SK-N-SH treated with all-trans-retinoic acid at 6 μM for 48 hours (cell line): ENCODE results near the gene DSC3.
A peak's percentile ranks its signal among the peaks of the same experiment; 100 is the strongest.

ENCODE experiments used
- ATAC-seq: fragments of 200-7000 bp; cut with Tn5 transposase; 3 replicates; pipeline ENCODE4 v1.9.1; 2020; ENCODE audit warnings: mild to moderate bottlenecking, moderate library complexity
- ARNTL ChIP-seq: fragments of 450-650 bp; formaldehyde crosslinking; IDR thresholded peaks from 2 replicates; pipeline ENCODE4 v1.5.0; 2020; ENCODE audit warnings: low read depth, mild to moderate bottlenecking, moderate library complexity, borderline replicate concordance
- BACH2 ChIP-seq: fragments of 250-450 bp; sonication (Bioruptor Pico); IDR thresholded peaks from 2 replicates; pipeline ENCODE4 v1.9.0; 2021; ENCODE audit warnings: mild to moderate bottlenecking, borderline replicate concordance
- CSDC2 ChIP-seq: fragments of 250-450 bp; sonication (Bioruptor Pico); IDR thresholded peaks from 2 replicates; pipeline ENCODE4 v1.5.0; 2020; ENCODE audit warnings: mild to moderate bottlenecking, moderate library complexity
- ESRRG ChIP-seq: fragments of 250-450 bp; sonication (Bioruptor Pico); IDR thresholded peaks from 2 replicates; pipeline ENCODE4 v1.6.1; 2021; ENCODE audit warnings: mild to moderate bottlenecking
- GLIS3 ChIP-seq: fragments of 250-450 bp; sonication (Bioruptor Pico); IDR thresholded peaks from 2 replicates; pipeline ENCODE4 v1.5.0; 2020; ENCODE audit warnings: mild to moderate bottlenecking, moderate library complexity
- OSR1 ChIP-seq: fragments of 250-450 bp; sonication (Bioruptor Pico); IDR thresholded peaks from 2 replicates; pipeline ENCODE4 v1.8.0; 2022; ENCODE audit warnings: moderate library complexity, mild to moderate bottlenecking, inconsistent platforms
- POU6F1 ChIP-seq: fragments of 250-450 bp; sonication (Bioruptor Pico); IDR thresholded peaks from 2 replicates; pipeline ENCODE4 v1.8.0; 2021; ENCODE audit warnings: low read depth, mild to moderate bottlenecking, moderate library complexity, borderline replicate concordance
- PPARA ChIP-seq: fragments of 250-450 bp; sonication (Bioruptor Pico); IDR thresholded peaks from 2 replicates; pipeline ENCODE4 v1.5.0; 2020; ENCODE audit warnings: mild to moderate bottlenecking, borderline replicate concordance
- RARB ChIP-seq: fragments of 250-450 bp; sonication (Bioruptor Pico); IDR thresholded peaks from 2 replicates; pipeline ENCODE4 v1.8.0; 2021; ENCODE audit warnings: mild to moderate bottlenecking, moderate library complexity
- SNAI2 ChIP-seq: fragments of 250-450 bp; sonication (Bioruptor Pico); IDR thresholded peaks from 2 replicates; pipeline ENCODE4 v1.5.0; 2020; ENCODE audit warnings: mild to moderate bottlenecking, moderate library complexity
- TCF4 ChIP-seq: fragments of 250-450 bp; sonication (Bioruptor Pico); IDR thresholded peaks from 2 replicates; pipeline ENCODE4 v1.8.0; 2021; ENCODE audit warnings: mild to moderate bottlenecking, moderate library complexity, borderline replicate concordance
- TOX ChIP-seq: fragments of 250-450 bp; sonication (Bioruptor Pico); IDR thresholded peaks from 2 replicates; pipeline ENCODE4 v1.8.0; 2021; ENCODE audit warnings: mild to moderate bottlenecking, moderate library complexity, borderline replicate concordance
- ZFP3 ChIP-seq: fragments of 250-450 bp; sonication (Bioruptor Pico); IDR thresholded peaks from 2 replicates; pipeline ENCODE4 v1.5.0; 2020; ENCODE audit warnings: mild to moderate bottlenecking, moderate library complexity
- ZFP30 ChIP-seq: fragments of 450-650 bp; formaldehyde crosslinking; IDR thresholded peaks from 2 replicates; pipeline ENCODE4 v1.5.0; 2022; ENCODE audit warnings: mild to moderate bottlenecking, moderate library complexity
- ZNF565 ChIP-seq: fragments of 450-650 bp; formaldehyde crosslinking; conservative IDR thresholded peaks from 2 replicates; pipeline ENCODE4 v1.5.0; 2020; ENCODE audit warnings: low read depth, mild to moderate bottlenecking, moderate library complexity
- ZNF70 ChIP-seq: fragments of 450-650 bp; formaldehyde crosslinking; IDR thresholded peaks from 2 replicates; pipeline ENCODE4 v1.5.0; 2020; ENCODE audit warnings: mild to moderate bottlenecking, moderate library complexity
- ZNF8 ChIP-seq: fragments of 450-650 bp; formaldehyde crosslinking; IDR thresholded peaks from 2 replicates; pipeline ENCODE4 v1.5.0; 2020; ENCODE audit warnings: mild to moderate bottlenecking, moderate library complexity
- TF ChIP-seq, protein P1 (sequence below): fragments of 250-450 bp; sonication (Bioruptor Pico); IDR thresholded peaks from 2 replicates; pipeline ENCODE4 v1.8.0; 2020; ENCODE audit warnings: mild to moderate bottlenecking, moderate library complexity, borderline replicate concordance
- TF ChIP-seq, protein P2 (sequence below): fragments of 250-450 bp; sonication (Bioruptor Pico); IDR thresholded peaks from 2 replicates; pipeline ENCODE4 v1.5.1; 2020; ENCODE audit warnings: low read depth, mild to moderate bottlenecking, moderate library complexity
- TF ChIP-seq, protein P3 (sequence below): fragments of 250-450 bp; sonication (Bioruptor Pico); IDR thresholded peaks from 2 replicates; pipeline ENCODE4 v1.5.1; 2021; ENCODE audit warnings: mild to moderate bottlenecking, moderate library complexity

Gene DSC3

GRCh38 chr18:31042406-31043181 lies at the start of gene DSC3:
TSS of gene DSC3 (minus strand) at chr18:31042742. CDS start at chr18:31042660, 82 bp downstream.
- ATAC-seq: peak; percentile 42; the same call in 2 of the 3 replicates

DNA sequence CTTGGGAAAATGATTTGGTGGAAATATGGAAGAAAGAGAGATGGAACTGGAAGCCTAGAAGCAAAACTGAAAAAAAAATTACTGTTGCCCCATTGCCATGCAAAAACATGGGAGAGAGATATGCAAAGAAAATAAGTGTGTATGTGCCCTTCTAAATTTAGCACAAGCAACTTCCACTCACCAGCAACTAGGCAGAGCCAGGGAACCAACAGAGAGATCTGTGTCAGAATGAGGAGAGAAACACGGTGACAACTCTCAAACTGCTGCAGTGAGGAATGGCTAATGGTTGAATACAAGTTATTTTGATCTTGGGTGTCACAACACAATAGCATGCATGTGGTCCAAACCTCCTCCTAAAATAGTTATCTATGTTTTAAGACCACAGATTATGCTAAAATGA lies 48.8 kb upstream of the DSC3 start:
- no peak for ATAC-seq

More at GRCh38 chr18:31042406-31043181, at the start of gene DSC3:
- TF ChIP-seq SNAI2 (CRISPR knock-in tag) (no peak), ZNF8 (CRISPR knock-in tag) (no peak), GLIS3 (CRISPR knock-in tag) (no peak)

DNA sequence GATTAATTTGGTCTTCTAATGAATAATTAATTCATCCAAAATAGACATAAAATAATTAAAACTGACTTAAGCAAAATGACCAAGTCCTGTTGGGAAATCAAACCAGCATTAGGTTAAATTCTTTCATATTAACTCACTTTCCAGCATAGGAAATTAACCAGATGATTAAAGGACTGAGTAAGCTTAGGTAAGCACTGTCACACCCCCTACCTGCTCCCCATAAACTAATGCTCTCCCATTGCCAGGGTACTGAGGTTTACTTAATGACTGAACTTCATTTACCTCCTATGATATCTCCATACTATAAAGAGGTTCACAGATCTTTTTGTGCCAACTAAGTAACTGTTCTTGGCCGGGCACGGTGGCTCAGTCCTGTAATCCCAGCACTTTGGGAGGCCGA lies 46.0 kb upstream of the DSC3 start:
- ATAC-seq: no peak
- TF ChIP-seq, protein P1, sequence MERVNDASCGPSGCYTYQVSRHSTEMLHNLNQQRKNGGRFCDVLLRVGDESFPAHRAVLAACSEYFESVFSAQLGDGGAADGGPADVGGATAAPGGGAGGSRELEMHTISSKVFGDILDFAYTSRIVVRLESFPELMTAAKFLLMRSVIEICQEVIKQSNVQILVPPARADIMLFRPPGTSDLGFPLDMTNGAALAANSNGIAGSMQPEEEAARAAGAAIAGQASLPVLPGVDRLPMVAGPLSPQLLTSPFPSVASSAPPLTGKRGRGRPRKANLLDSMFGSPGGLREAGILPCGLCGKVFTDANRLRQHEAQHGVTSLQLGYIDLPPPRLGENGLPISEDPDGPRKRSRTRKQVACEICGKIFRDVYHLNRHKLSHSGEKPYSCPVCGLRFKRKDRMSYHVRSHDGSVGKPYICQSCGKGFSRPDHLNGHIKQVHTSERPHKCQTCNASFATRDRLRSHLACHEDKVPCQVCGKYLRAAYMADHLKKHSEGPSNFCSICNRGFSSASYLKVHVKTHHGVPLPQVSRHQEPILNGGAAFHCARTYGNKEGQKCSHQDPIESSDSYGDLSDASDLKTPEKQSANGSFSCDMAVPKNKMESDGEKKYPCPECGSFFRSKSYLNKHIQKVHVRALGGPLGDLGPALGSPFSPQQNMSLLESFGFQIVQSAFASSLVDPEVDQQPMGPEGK (CRISPR knock-in tag): no peak
- TF ChIP-seq TCF4 (CRISPR knock-in tag) (no peak), ZNF8 (CRISPR knock-in tag) (no peak), PPARA (CRISPR knock-in tag) (no peak), ZNF70 (CRISPR knock-in tag) (no peak), ZFP30 (CRISPR knock-in tag) (no peak), ZFP3 (CRISPR knock-in tag) (no peak)
- TF ChIP-seq, protein P2, sequence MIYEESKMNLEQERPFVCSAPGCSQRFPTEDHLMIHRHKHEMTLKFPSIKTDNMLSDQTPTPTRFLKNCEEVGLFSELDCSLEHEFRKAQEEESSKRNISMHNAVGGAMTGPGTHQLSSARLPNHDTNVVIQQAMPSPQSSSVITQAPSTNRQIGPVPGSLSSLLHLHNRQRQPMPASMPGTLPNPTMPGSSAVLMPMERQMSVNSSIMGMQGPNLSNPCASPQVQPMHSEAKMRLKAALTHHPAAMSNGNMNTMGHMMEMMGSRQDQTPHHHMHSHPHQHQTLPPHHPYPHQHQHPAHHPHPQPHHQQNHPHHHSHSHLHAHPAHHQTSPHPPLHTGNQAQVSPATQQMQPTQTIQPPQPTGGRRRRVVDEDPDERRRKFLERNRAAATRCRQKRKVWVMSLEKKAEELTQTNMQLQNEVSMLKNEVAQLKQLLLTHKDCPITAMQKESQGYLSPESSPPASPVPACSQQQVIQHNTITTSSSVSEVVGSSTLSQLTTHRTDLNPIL (CRISPR knock-in tag): no peak

More for the DNA sequence above, 48.8 kb upstream of the DSC3 start:
- no peak for TF ChIP-seq ZNF565 (CRISPR knock-in tag)
- TF ChIP-seq, protein P2 (CRISPR knock-in tag): no peak
- no peak for TF ChIP-seq POU6F1 (CRISPR knock-in tag)
- TF ChIP-seq ZFP3 (CRISPR knock-in tag): no peak
- no peak for TF ChIP-seq ZNF8 (CRISPR knock-in tag)
- TF ChIP-seq, protein P3, sequence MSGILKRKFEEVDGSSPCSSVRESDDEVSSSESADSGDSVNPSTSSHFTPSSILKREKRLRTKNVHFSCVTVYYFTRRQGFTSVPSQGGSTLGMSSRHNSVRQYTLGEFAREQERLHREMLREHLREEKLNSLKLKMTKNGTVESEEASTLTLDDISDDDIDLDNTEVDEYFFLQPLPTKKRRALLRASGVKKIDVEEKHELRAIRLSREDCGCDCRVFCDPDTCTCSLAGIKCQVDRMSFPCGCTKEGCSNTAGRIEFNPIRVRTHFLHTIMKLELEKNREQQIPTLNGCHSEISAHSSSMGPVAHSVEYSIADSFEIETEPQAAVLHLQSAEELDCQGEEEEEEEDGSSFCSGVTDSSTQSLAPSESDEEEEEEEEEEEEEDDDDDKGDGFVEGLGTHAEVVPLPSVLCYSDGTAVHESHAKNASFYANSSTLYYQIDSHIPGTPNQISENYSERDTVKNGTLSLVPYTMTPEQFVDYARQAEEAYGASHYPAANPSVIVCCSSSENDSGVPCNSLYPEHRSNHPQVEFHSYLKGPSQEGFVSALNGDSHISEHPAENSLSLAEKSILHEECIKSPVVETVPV (CRISPR knock-in tag): no peak
- TF ChIP-seq ESRRG (CRISPR knock-in tag): no peak
- TF ChIP-seq GLIS3 (CRISPR knock-in tag): no peak
- TF ChIP-seq ZNF70 (CRISPR knock-in tag): no peak
- no peak for TF ChIP-seq TCF4 (CRISPR knock-in tag)
- no peak for TF ChIP-seq OSR1
- no peak for TF ChIP-seq RARB (CRISPR knock-in tag)
- no peak for TF ChIP-seq BACH2 (CRISPR knock-in tag)
- TF ChIP-seq ARNTL: no peak
- no peak for TF ChIP-seq CSDC2 (CRISPR knock-in tag)
- TF ChIP-seq, all 23 proteins: peak for 0

- no peak for ATAC-seq
- TF ChIP-seq TOX (CRISPR knock-in tag) (no peak), GLIS3 (CRISPR knock-in tag) (no peak), SNAI2 (CRISPR knock-in tag) (no peak), ESRRG (CRISPR knock-in tag) (no peak), ARNTL (no peak)
- TF ChIP-seq, protein P1 (CRISPR knock-in tag): no peak
- TF ChIP-seq, all 23 proteins: peak for 0
Observed at GRCh38 chr18:31079973-31080372, 37.4 kb upstream of the DSC3 start.
